ENCODE results near the gene OLFM1.

Gene OLFM1

GRCh38 chr9:135167356-135167755 lies 79.9 kb downstream of the OLFM1 start:
- peaks cover 15% of the 10 kb centered on the region for H3K27me3 Mint-ChIP-seq
- no peaks in the 10 kb centered on the region for H3K9me3 Mint-ChIP-seq
- H3K4me1 Mint-ChIP-seq: no peaks in the 10 kb centered on the region
- H3K27ac Mint-ChIP-seq (ENCODE audit: low read depth): no peak overlapping the region
- no peak overlapping the region for H3K4me3 Mint-ChIP-seq
- ATAC-seq (replicated peaks; ENCODE audit: extremely low read depth, poor library complexity, severe bottlenecking): no peak
- no peaks in the 10 kb centered on the region for H3K36me3 Mint-ChIP-seq (ENCODE audit: insufficient read depth)
- no peak for DNase-seq (ENCODE audit: low spot score in 2 of 2)

- Mint-ChIP-seq H3K27ac (ENCODE audit: low read depth) (no peak overlapping the region), H3K4me1 (no peaks in the 10 kb centered on the region), H3K4me3 (no peak overlapping the region), H3K36me3 (ENCODE audit: insufficient read depth) (no peaks in the 10 kb centered on the region), H3K9me3 (no peaks in the 10 kb centered on the region), H3K27me3 (peaks cover 15% of the 10 kb centered on the region)
- DNase-seq (ENCODE audit: low spot score in 2 of 2) (no peak), ATAC-seq (replicated peaks; ENCODE audit: extremely low read depth, poor library complexity, severe bottlenecking) (no peak)
These were observed 80.6 kb downstream of the OLFM1 start for GRCh38 chr9:135167849-135168655.

GRCh38 chr9:135169709-135170226 lies 82.3 kb downstream of the OLFM1 start:
- DNase-seq (ENCODE audit: low spot score in 2 of 2): no peak
- no peak for ATAC-seq (replicated peaks; ENCODE audit: extremely low read depth, poor library complexity, severe bottlenecking)
- Mint-ChIP-seq H3K27ac (ENCODE audit: low read depth) (no peak overlapping the region), H3K27me3 (peaks cover 15% of the 10 kb centered on the region), H3K9me3 (no peaks in the 10 kb centered on the region), H3K4me1 (no peaks in the 10 kb centered on the region), H3K4me3 (no peak overlapping the region), H3K36me3 (ENCODE audit: insufficient read depth) (no peaks in the 10 kb centered on the region)

- H3K27me3 Mint-ChIP-seq: peaks cover 15% of the 10 kb centered on the region
- H3K4me1 Mint-ChIP-seq: no peaks in the 10 kb centered on the region
- DNase-seq (ENCODE audit: low spot score in 2 of 2): no peak
- no peaks in the 10 kb centered on the region for H3K9me3 Mint-ChIP-seq
- no peaks in the 10 kb centered on the region for H3K36me3 Mint-ChIP-seq (ENCODE audit: insufficient read depth)
- no peak for ATAC-seq (replicated peaks; ENCODE audit: extremely low read depth, poor library complexity, severe bottlenecking)
- no peak overlapping the region for H3K4me3 Mint-ChIP-seq
- no peak overlapping the region for H3K27ac Mint-ChIP-seq (ENCODE audit: low read depth)
These were observed 83.1 kb downstream of the OLFM1 start for GRCh38 chr9:135170535-135170934.

Data from central memory CD8-positive, alpha-beta T cell (primary cell).